Fibroblast of mammary gland (primary cell): ENCODE measurements around the gene POC1A.

Experiments
- DNase-seq: peaks from one replicate; pipeline ENCODE4 v3.0.0-alpha.2; 2010; ENCODE audit warnings: low read depth
- H3K4me3 ChIP-seq: 2 replicates; pipeline ENCODE4 v1.5.1; 2011; ENCODE audit warnings: low read depth, mild to moderate bottlenecking, low read length, moderate library complexity; ENCODE audit not compliant: control insufficient read depth
- TF ChIP-seq, protein P1 (sequence below): conservative IDR thresholded peaks from 2 replicates; pipeline ENCODE4 v1.5.1; 2011; ENCODE audit warnings: low read depth, low read length, inconsistent platforms; ENCODE audit not compliant: control insufficient read depth, insufficient read depth

The POC1A gene

DNA sequence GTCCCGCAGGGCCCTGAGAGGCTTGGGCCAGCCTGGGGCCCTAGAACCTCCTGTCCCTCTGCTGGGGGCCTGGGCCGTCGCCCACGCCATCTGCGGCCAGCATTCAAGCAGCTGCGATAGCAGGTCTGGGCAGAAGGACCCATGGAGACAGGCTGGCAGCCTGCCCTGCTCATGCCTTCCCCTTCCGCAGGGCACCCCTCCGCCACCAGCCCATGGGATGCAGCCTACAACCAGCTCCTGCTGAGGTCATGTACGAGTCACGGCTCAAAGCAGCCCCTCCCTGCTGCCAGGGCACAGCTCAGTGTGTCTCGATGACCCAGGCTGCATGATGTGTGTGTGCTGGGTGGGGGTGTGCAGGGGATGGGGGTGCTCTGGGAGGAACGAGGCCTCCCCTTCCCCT lies 125.7 kb downstream of the POC1A start:
- TF ChIP-seq, protein P1, sequence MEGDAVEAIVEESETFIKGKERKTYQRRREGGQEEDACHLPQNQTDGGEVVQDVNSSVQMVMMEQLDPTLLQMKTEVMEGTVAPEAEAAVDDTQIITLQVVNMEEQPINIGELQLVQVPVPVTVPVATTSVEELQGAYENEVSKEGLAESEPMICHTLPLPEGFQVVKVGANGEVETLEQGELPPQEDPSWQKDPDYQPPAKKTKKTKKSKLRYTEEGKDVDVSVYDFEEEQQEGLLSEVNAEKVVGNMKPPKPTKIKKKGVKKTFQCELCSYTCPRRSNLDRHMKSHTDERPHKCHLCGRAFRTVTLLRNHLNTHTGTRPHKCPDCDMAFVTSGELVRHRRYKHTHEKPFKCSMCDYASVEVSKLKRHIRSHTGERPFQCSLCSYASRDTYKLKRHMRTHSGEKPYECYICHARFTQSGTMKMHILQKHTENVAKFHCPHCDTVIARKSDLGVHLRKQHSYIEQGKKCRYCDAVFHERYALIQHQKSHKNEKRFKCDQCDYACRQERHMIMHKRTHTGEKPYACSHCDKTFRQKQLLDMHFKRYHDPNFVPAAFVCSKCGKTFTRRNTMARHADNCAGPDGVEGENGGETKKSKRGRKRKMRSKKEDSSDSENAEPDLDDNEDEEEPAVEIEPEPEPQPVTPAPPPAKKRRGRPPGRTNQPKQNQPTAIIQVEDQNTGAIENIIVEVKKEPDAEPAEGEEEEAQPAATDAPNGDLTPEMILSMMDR, result no peak
- no peak overlapping the region for H3K4me3 ChIP-seq
- peak; percentile 21 for DNase-seq

DNA sequence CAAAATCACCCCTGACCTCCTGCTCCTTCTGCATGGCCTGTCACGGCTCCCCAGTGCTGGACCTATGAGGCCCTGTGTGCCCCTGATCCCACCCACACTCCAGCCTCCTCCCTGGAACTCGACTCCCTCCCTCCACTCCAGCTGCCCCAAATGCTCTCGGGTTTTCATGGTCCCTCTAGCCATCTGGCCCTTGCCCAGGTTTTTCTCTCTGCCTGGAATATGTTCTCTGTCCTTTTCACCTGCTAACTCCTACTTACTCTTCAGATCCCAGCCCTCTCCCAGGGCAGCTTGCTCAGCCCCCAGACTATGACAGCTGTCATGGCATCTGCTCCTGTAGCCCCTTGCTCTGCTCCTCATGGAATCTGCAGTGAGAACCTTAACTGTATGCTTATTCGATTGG lies 128.2 kb downstream of the POC1A start:
- H3K4me3 ChIP-seq, result no peak overlapping the region
- DNase-seq, result no peak
- TF ChIP-seq, protein P1, result no peak

DNA sequence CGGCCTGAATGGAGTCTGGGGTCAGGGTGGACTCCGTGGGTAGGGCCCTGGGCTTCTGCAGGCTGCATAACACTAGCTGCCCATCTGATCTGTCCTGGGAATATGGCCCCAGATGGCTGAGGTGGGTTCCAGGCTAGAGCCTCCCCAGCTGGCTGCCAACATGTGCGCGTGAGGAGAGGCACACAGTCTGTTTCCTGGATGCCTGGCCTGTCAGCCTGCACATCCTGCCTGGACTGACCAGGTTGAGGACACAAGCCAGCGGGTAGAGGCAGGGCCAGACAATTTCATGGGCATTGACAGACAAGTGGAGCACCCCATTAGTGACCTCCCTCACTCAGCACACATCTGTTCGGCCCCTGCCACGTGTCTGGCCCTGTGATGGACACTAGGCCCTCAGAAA lies 128.8 kb downstream of the POC1A start:
- H3K4me3 ChIP-seq, result no peak overlapping the region
- TF ChIP-seq, protein P1, result no peak
- no peak for DNase-seq
